Keratinocyte (primary cell): ENCODE results near the gene MCTP2.

Experiments used
- CTCF ChIP-seq, 3 experiments: IDR thresholded peaks in 1 of 3; conservative IDR thresholded peaks in 1 of 3; optimal IDR thresholded peaks in 1 of 3; 2 replicates in 2 of 3; 3 replicates in 1 of 3; pipeline versions ENCODE3 to v1.5.1; 2011; ENCODE audit warnings: low read length in 3 of 3, mild to moderate bottlenecking in 3 of 3, moderate library complexity in 2 of 3, control low read depth in 1 of 3, inconsistent platforms in 1 of 3; ENCODE audit not compliant: insufficient read depth in 2 of 3; ENCODE audit errors: extremely low read depth in 1 of 3
- EZH2 ChIP-seq: IDR thresholded peaks from one replicate; pipeline ENCODE4 v1.6.1; 2012; ENCODE audit warnings: inconsistent platforms, mild to moderate bottlenecking, low read length, moderate library complexity

- TF ChIP-seq CTCF (optimal IDR thresholded peaks at IDR 0.05 in 1 of 3, IDR thresholded peaks at IDR 0.05 in 1 of 3, conservative IDR thresholded peaks at IDR 0.05 in 1 of 3; ENCODE audit: extremely low read depth in 1 of 3, insufficient read depth in 2 of 3, low read length in 3 of 3) (no peak), EZH2 (no peak)
Measured at GRCh38 chr15:94381384-94381783, 150.0 kb downstream of the MCTP2 start.
